Measurements from ENCODE around the gene TFEB.
A peak's percentile ranks its signal among the peaks of the same experiment; 100 is the strongest.

The TFEB gene

GRCh38 chr6:41657131-41658094 lies 78.0 kb downstream of the TFEB start:
- TF ChIP-seq CTCF (IDR thresholded peaks at IDR 0.05; ENCODE audit: unreplicated experiment in 3 of 3) = no peak
- H3K27me3 Mint-ChIP-seq (ENCODE audit: low read depth) = peaks cover 20% of the 10 kb centered on the region
- H3K36me3 Mint-ChIP-seq (ENCODE audit: low read depth) = peaks cover 7% of the 10 kb centered on the region
- no peak overlapping the region for H3K4me3 Mint-ChIP-seq
- peak overlapping the region; percentile 89 to 93 (median 92) for H3K27ac Mint-ChIP-seq
- H3K4me1 Mint-ChIP-seq = peaks cover 61% of the 10 kb centered on the region
- H3K9me3 Mint-ChIP-seq = no peaks in the 10 kb centered on the region

- peaks cover 18% of the 10 kb centered on the region for H3K36me3 Mint-ChIP-seq (ENCODE audit: low read depth)
- H3K27ac Mint-ChIP-seq = peak overlapping the region; percentile 89 to 93 (median 92)
- peak overlapping the region; percentile 0 to 18 (median 4) for H3K4me3 Mint-ChIP-seq
- no peaks in the 10 kb centered on the region for H3K9me3 Mint-ChIP-seq
- TF ChIP-seq CTCF (IDR thresholded peaks at IDR 0.05; ENCODE audit: unreplicated experiment in 3 of 3) = no peak
- H3K4me1 Mint-ChIP-seq = peaks cover 65% of the 10 kb centered on the region
- H3K27me3 Mint-ChIP-seq (ENCODE audit: low read depth) = peaks cover 11% of the 10 kb centered on the region
These were observed 79.3 kb downstream of the TFEB start for GRCh38 chr6:41656002-41656691.

- no peak for TF ChIP-seq CTCF (IDR thresholded peaks at IDR 0.05; ENCODE audit: unreplicated experiment in 3 of 3)
These were observed 79.8 kb downstream of the TFEB start for GRCh38 chr6:41655646-41656001.

GRCh38 chr6:41655176-41655575 lies 80.2 kb downstream of the TFEB start:
- Mint-ChIP-seq H3K27me3 (ENCODE audit: low read depth) (peaks cover 11% of the 10 kb centered on the region), H3K4me3 (peak overlapping the region in 1 of 3 experiments; percentile 4), H3K36me3 (ENCODE audit: low read depth) (peaks cover 20% of the 10 kb centered on the region), H3K4me1 (peaks cover 67% of the 10 kb centered on the region), H3K9me3 (no peaks in the 10 kb centered on the region), H3K27ac (peak overlapping the region; percentile 89 to 93 (median 92))
- TF ChIP-seq CTCF (IDR thresholded peaks at IDR 0.05; ENCODE audit: unreplicated experiment in 3 of 3) = no peak

More at GRCh38 chr6:41655646-41656001, 79.8 kb downstream of the TFEB start:
- Mint-ChIP-seq H3K27ac (peak overlapping the region; percentile 89 to 93 (median 92)), H3K4me3 (peak overlapping the region in 1 of 3 experiments; percentile 4), H3K4me1 (peaks cover 67% of the 10 kb centered on the region), H3K36me3 (ENCODE audit: low read depth) (peaks cover 20% of the 10 kb centered on the region), H3K9me3 (no peaks in the 10 kb centered on the region), H3K27me3 (ENCODE audit: low read depth) (peaks cover 11% of the 10 kb centered on the region)

GRCh38 chr6:41654698-41655151 lies 80.7 kb downstream of the TFEB start:
- Mint-ChIP-seq H3K9me3 (no peaks in the 10 kb centered on the region), H3K4me1 (peaks cover 67% of the 10 kb centered on the region), H3K27ac (peak overlapping the region; percentile 89 to 93 (median 92)), H3K4me3 (peak overlapping the region in 1 of 3 experiments; percentile 4), H3K36me3 (ENCODE audit: low read depth) (peaks cover 21% of the 10 kb centered on the region), H3K27me3 (ENCODE audit: low read depth) (peaks cover 11% of the 10 kb centered on the region)
- TF ChIP-seq CTCF (IDR thresholded peaks at IDR 0.05; ENCODE audit: unreplicated experiment in 3 of 3) = no peak
